Measurements from ENCODE around the gene PRTN3.
"Not testable (repeated sequence)": the region's sequence is repeated elsewhere in the genome, so short reads cannot be mapped to it uniquely, and the experiment has no call there.

PRTN3 gene

GRCh38 chr19:867855-868457, 27.2 kb downstream of the PRTN3 start:
- no peak for DNase-seq (ENCODE audit: low read depth)

- DNase-seq (ENCODE audit: low read depth), result no peak
Measured at GRCh38 chr19:868458-869244, 27.9 kb downstream of the PRTN3 start.

- no peak for DNase-seq (ENCODE audit: low read depth)
Measured at GRCh38 chr19:869245-870177, 28.7 kb downstream of the PRTN3 start.

GRCh38 chr19:870314-870713, 29.5 kb downstream of the PRTN3 start:
- DNase-seq (ENCODE audit: low read depth), result no peak

GRCh38 chr19:870963-871401, 30.2 kb downstream of the PRTN3 start:
- no peak for DNase-seq (ENCODE audit: low read depth)

- no peak for DNase-seq (ENCODE audit: low read depth)
Measured at GRCh38 chr19:871446-872265, 30.9 kb downstream of the PRTN3 start.

GRCh38 chr19:872266-872951, 31.6 kb downstream of the PRTN3 start:
- peak; percentile 90 for DNase-seq (ENCODE audit: low read depth)

- DNase-seq (ENCODE audit: low read depth), result peak; percentile 94
Measured at GRCh38 chr19:873084-873483, 32.3 kb downstream of the PRTN3 start.

GRCh38 chr19:873561-874041, 32.8 kb downstream of the PRTN3 start:
- no peak for DNase-seq (ENCODE audit: low read depth)

- DNase-seq (ENCODE audit: low read depth), result no peak
Measured at GRCh38 chr19:875265-875879, 34.6 kb downstream of the PRTN3 start.

GRCh38 chr19:876089-876488, 35.3 kb downstream of the PRTN3 start:
- no peak for DNase-seq (ENCODE audit: low read depth)

- DNase-seq (ENCODE audit: low read depth), result no peak
Measured at GRCh38 chr19:876780-877314, 36.0 kb downstream of the PRTN3 start.

- not testable (repeated sequence) for DNase-seq (ENCODE audit: low read depth)
Measured at GRCh38 chr19:877992-878660, 37.3 kb downstream of the PRTN3 start.

- not testable (repeated sequence) for DNase-seq (ENCODE audit: low read depth)
Measured at GRCh38 chr19:878751-879561, 38.2 kb downstream of the PRTN3 start.

- DNase-seq (ENCODE audit: low read depth), result no peak
Measured at GRCh38 chr19:879711-880438, 39.1 kb downstream of the PRTN3 start.

GRCh38 chr19:881385-882071, 40.7 kb downstream of the PRTN3 start:
- DNase-seq (ENCODE audit: low read depth), result no peak

GRCh38 chr19:882871-883497, 42.2 kb downstream of the PRTN3 start:
- DNase-seq (ENCODE audit: low read depth), result no peak

Data from CMK (cell line).